Stimulated activated CD8-positive, alpha-beta memory T cell treated with anti-CD3 and anti-CD28 coated beads, Interleukin-15, amount 100 ng/mL, for 1 hour (primary cell): Measurements from ENCODE around the gene SGCE.

Experiments used
- DNase-seq: peaks from one replicate; pipeline ENCODE4 v3.0.0-alpha.2; 2020; ENCODE audit warnings: low read depth

SGCE gene

GRCh38 chr7:94565247-94565894, 90.6 kb downstream of the SGCE start:
- no peak for DNase-seq

DNA sequence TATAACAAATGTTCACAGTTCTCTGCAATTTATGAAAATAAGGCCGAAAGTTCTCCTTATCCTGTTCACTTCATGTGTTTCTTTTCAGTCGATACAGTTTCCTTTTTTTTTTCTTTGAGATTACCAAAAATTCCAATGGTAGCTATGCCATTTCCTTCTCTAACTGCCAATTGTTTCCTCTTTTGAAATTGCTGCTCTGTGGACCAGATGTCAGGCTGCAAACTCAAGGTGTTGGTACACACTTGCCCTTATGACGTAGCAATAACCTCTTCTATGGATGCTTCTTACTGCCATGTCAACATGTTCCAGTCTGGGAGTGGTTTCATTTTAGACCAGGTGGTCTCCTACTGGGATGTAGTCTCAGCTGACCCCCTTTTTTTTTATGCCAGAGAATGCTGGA, 93.4 kb downstream of the SGCE start:
- DNase-seq = no peak

GRCh38 chr7:94561841-94562514, 94.0 kb downstream of the SGCE start:
- no peak for DNase-seq

GRCh38 chr7:94559972-94560371, 96.0 kb downstream of the SGCE start:
- no peak for DNase-seq

- no peak for DNase-seq
Observed at GRCh38 chr7:94557215-94557614, 98.7 kb downstream of the SGCE start.

- no peak for DNase-seq
Observed at GRCh38 chr7:94556028-94556427, 99.9 kb downstream of the SGCE start.

DNA sequence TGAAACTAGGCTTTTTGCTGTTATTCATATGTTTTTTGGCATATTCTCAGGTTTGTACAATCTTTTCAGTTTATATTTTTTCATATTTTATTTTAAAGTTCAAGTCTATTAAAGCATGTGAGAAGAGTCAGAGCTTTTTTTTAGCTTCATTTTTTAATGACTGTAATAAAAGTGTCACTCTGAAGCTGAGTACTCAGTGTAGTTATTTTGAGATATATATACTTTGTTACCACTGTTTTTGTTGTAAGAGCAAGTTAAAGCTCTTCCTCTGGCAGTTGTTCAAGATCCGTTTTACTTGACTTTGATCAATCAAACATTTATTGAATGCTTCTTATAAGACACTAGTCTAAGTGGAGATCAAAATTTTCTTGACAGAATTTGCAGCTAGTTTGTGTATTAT, 108.8 kb downstream of the SGCE start:
- DNase-seq = no peak

DNA sequence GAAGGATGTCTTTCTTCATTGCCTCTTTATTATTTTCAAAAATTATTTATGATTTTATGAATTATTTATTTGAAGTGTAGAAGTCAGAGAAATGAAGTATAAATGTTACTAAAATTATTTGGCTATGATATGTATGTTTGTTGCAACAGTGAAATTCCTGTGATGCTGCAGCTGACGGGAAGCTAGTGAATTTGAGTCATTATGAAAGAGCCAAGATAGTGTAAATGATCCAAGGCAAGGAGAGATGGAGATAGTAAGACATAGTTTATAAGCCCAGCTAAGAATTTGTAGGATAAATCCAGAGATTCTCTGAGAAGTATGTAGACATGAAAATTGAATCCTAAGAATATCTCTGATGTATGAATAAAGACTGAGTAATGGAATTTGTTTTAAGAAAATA, 115.5 kb downstream of the SGCE start:
- no peak for DNase-seq
